Globus pallidus (tissue), 1 donor: Measurements from ENCODE around the gene ATP2A2.
A peak's percentile ranks its signal among the peaks of the same experiment; 100 is the strongest.

ENCODE experiments used
- DNase-seq: peaks from one replicate; pipeline ENCODE4 v3.0.0-alpha.2; 2015; ENCODE audit warnings: low spot score

Gene ATP2A2

GRCh38 chr12:110262442-110263388 is 18.3 kb upstream of the ATP2A2 start:
- DNase-seq: no peak

- DNase-seq: no peak
These were observed 14.6 kb upstream of the ATP2A2 start for GRCh38 chr12:110266381-110266960.

GRCh38 chr12:110266980-110267620 is 13.9 kb upstream of the ATP2A2 start:
- no peak for DNase-seq

GRCh38 chr12:110269622-110270124 is 11.4 kb upstream of the ATP2A2 start:
- no peak for DNase-seq

GRCh38 chr12:110270125-110270962 is 10.7 kb upstream of the ATP2A2 start:
- DNase-seq: peak; percentile 48

- DNase-seq: no peak
These were observed 10.0 kb upstream of the ATP2A2 start for GRCh38 chr12:110271015-110271414.

- DNase-seq: no peak
These were observed 3.4 kb upstream of the ATP2A2 start for GRCh38 chr12:110277530-110278254.

GRCh38 chr12:110278255-110278536 is 2.9 kb upstream of the ATP2A2 start:
- DNase-seq: no peak

- no peak for DNase-seq
These were observed 1.3 kb upstream of the ATP2A2 start for GRCh38 chr12:110279566-110280375.

GRCh38 chr12:110280392-110280778 is 662 bp upstream of the ATP2A2 start:
- DNase-seq: peak; percentile 61

GRCh38 chr12:110281549-110282299 is 677 bp downstream of the ATP2A2 start:
- peak; percentile 33 for DNase-seq

GRCh38 chr12:110282300-110282860 is 1.3 kb downstream of the ATP2A2 start:
- DNase-seq: no peak

- DNase-seq: no peak
These were observed 2.1 kb downstream of the ATP2A2 start for GRCh38 chr12:110282956-110283817.

- no peak for DNase-seq
These were observed 3.5 kb downstream of the ATP2A2 start for GRCh38 chr12:110284597-110284996.

- no peak for DNase-seq
These were observed 5.6 kb downstream of the ATP2A2 start for GRCh38 chr12:110286623-110287022.

GRCh38 chr12:110287986-110288385 is 6.9 kb downstream of the ATP2A2 start:
- no peak for DNase-seq

- no peak for DNase-seq
These were observed 8.1 kb downstream of the ATP2A2 start for GRCh38 chr12:110289044-110289710.

- no peak for DNase-seq
These were observed 8.6 kb downstream of the ATP2A2 start for GRCh38 chr12:110289711-110290078.
